HL-60/S4 treated with retinoic acid at 250 ng/mL for 4 days and 3 days (cell line): ENCODE results near the gene SYK.
"Not testable (repeated sequence)": the region's sequence is repeated elsewhere in the genome, so short reads cannot be mapped to it uniquely, and the experiment has no call there.

Experiments
- in situ Hi-C: fragments of 300-500 bp; cut with MboI; formaldehyde crosslinking; loops from 2 replicates; pipeline ENCODE4 v1.7.0; 2022; ENCODE audit warnings: low sequenced_read_pairs

Gene SYK

GRCh38 chr9:90821236-90821635 lies 19.6 kb downstream of the SYK start:
- in situ Hi-C loops: not testable (repeated sequence)

GRCh38 chr9:90821697-90822096 lies 20.1 kb downstream of the SYK start:
- in situ Hi-C loops: no loop called here

- in situ Hi-C loops: no loop called here
These were observed 21.2 kb downstream of the SYK start for GRCh38 chr9:90822866-90823265.

GRCh38 chr9:90825586-90825985 lies 24.0 kb downstream of the SYK start:
- in situ Hi-C loops: no loop called here

- in situ Hi-C loops: no loop called here
These were observed 24.9 kb downstream of the SYK start for GRCh38 chr9:90826326-90827020.

- in situ Hi-C loops: no loop called here
These were observed 25.7 kb downstream of the SYK start for GRCh38 chr9:90827181-90827871.

GRCh38 chr9:90830051-90830450 lies 28.4 kb downstream of the SYK start:
- in situ Hi-C loops: no loop called here

GRCh38 chr9:90830977-90831376 lies 29.4 kb downstream of the SYK start:
- in situ Hi-C loops: no loop called here

- in situ Hi-C loops: no loop called here
These were observed 30.6 kb downstream of the SYK start for GRCh38 chr9:90832261-90832660.

GRCh38 chr9:90834828-90835595 lies 33.4 kb downstream of the SYK start:
- in situ Hi-C loops: no loop called here

GRCh38 chr9:90836411-90837080 lies 34.9 kb downstream of the SYK start:
- in situ Hi-C loops: no loop called here

GRCh38 chr9:90838098-90838497 lies 36.5 kb downstream of the SYK start:
- in situ Hi-C loops: no loop called here

GRCh38 chr9:90838581-90839154 lies 37.0 kb downstream of the SYK start:
- in situ Hi-C loops: no loop called here

- in situ Hi-C loops: no loop called here
These were observed 37.6 kb downstream of the SYK start for GRCh38 chr9:90839183-90839728.

GRCh38 chr9:90840696-90841095 lies 39.1 kb downstream of the SYK start:
- in situ Hi-C loops: no loop called here

GRCh38 chr9:90841213-90841612 lies 39.6 kb downstream of the SYK start:
- in situ Hi-C loops: no loop called here

GRCh38 chr9:90841615-90842014 lies 40.0 kb downstream of the SYK start:
- in situ Hi-C loops: no loop called here

- in situ Hi-C loops: no loop called here
These were observed 40.7 kb downstream of the SYK start for GRCh38 chr9:90842176-90842777.

GRCh38 chr9:90842996-90843395 lies 41.4 kb downstream of the SYK start:
- in situ Hi-C loops: no loop called here

- in situ Hi-C loops: no loop called here
These were observed 41.9 kb downstream of the SYK start for GRCh38 chr9:90843525-90843924.
